HCT116 (cell line): ENCODE measurements around the gene WNT9A. TPM values are rescaled to one million over a fixed set of nuclear protein-coding genes. Genes with fewer than 3 reads are reported as not detected.
A peak's percentile ranks its signal among the peaks of the same experiment; 100 is the strongest.

Experiments used
- ATAC-seq: fragments of 200-7000 bp; cut with Tn5 transposase; 2 replicates; pipeline ENCODE4 v1.9.1; 2020; ENCODE audit warnings: mild to moderate bottlenecking, moderate library complexity
- BruUV-seq: library from RNA; stranded (reverse); fragments of 400-500 nt; replicated peaks from 2 replicates; lab custom pipeline; 2021; lab: Mats Ljungman, UMichigan
- CTCF ChIA-PET: fragments of 300-600 bp; sonication (Branson Sonifier 250); formaldehyde crosslinking; loops from one replicate; lab custom pipeline; 2021; ENCODE audit warnings: antibody characterized with exemption; lab: Charles Lee
- POLR2A ChIA-PET: fragments of 300-600, 350-600 bp; sonication (Branson Sonifier 250); formaldehyde crosslinking; loops from one replicate; lab custom pipeline; 2021; ENCODE audit warnings: antibody characterized with exemption; lab: Charles Lee
- RAD21 ChIA-PET, 2 experiments: fragments of 300-600 bp; sonication (Branson Sonifier 250); formaldehyde crosslinking; loops; one replicate each; lab custom pipeline; 2023; ENCODE audit warnings: low total read pairs in 2 of 2; ENCODE audit not compliant: uncharacterized antibody in 2 of 2, unreplicated experiment in 2 of 2, low non-redundant PET in 1 of 2; lab: Charles Lee
- DNase-seq: peaks from one replicate; pipeline ENCODE4 v3.0.0-alpha.2; 2010; ENCODE audit warnings: low read depth, low spot score
- H2AFZ ChIP-seq: fragments of 200-600 bp; shearing (Covaris generic), sonication (generic); 2 replicates; pipeline ENCODE4 v1.6.1; 2017; ENCODE audit warnings: low read depth, mixed run types, mixed read lengths, antibody characterized with exemption, low read length; ENCODE audit not compliant: poor library complexity, severe bottlenecking
- H3K27ac ChIP-seq: 2 replicates; pipeline ENCODE4 v1.5.1; 2012; ENCODE audit warnings: low read depth, low read length
- H3K27me3 ChIP-seq: fragments of 200-600 bp; sonication (generic); 2 replicates; pipeline ENCODE4 v1.6.1; 2016; ENCODE audit warnings: mixed run types, low read length, mixed read lengths; ENCODE audit not compliant: insufficient read depth
- H3K36me3 ChIP-seq, 2 experiments: fragments of 200-500 bp in 1 of 2; fragments of 200-600 bp in 1 of 2; sonication (Bioruptor generic) in 1 of 2; sonication (generic) in 1 of 2; 2 replicates each; pipeline versions ENCODE4 v1.5.1 to v1.6.1; 2014 to 2016; ENCODE audit warnings: low read length in 2 of 2, inconsistent platforms in 1 of 2, mixed read lengths in 1 of 2, mixed run types in 1 of 2; ENCODE audit not compliant: insufficient read depth in 2 of 2, control insufficient read depth in 1 of 2
- H3K4me1 ChIP-seq, 2 experiments: fragments of 200-600 bp in 1 of 2; sonication (generic) in 1 of 2; 2 replicates each; pipeline versions ENCODE4 v1.5.1 to v1.6.1; 2012 to 2017; ENCODE audit warnings: low read length in 2 of 2, inconsistent platforms in 1 of 2, mild to moderate bottlenecking in 1 of 2, mixed read lengths in 1 of 2, mixed run types in 1 of 2, moderate library complexity in 1 of 2; ENCODE audit not compliant: insufficient read depth in 2 of 2, control insufficient read depth in 1 of 2
- H3K4me2 ChIP-seq: fragments of 200-600 bp; sonication (generic); 2 replicates; pipeline ENCODE4 v1.6.1; 2017; ENCODE audit warnings: mixed run types, low read length, mixed read lengths
- H3K4me3 ChIP-seq, 2 experiments: fragments of 200-600 bp in 1 of 2; sonication (generic) in 1 of 2; replicated peaks in 1 of 2; 2 replicates each; pipeline ENCODE4 v1.5.1; 2011 to 2016; ENCODE audit warnings: low read length in 2 of 2, control low read depth in 1 of 2, low read depth in 1 of 2, mild to moderate bottlenecking in 1 of 2, mixed read lengths in 1 of 2, mixed run types in 1 of 2
- H3K79me2 ChIP-seq: fragments of 200-600 bp; sonication (generic); 2 replicates; pipeline ENCODE4 v1.6.1; 2017; ENCODE audit warnings: mild to moderate bottlenecking, mixed run types, low read length, moderate library complexity, mixed read lengths; ENCODE audit not compliant: insufficient read depth
- H3K9ac ChIP-seq: fragments of 200-600 bp; sonication (generic); 2 replicates; pipeline ENCODE4 v1.6.1; 2016; ENCODE audit warnings: low read length, mixed read lengths
- H3K9me2 ChIP-seq: fragments of 200-600 bp; sonication (generic), shearing (Covaris generic); 2 replicates; pipeline ENCODE4 v1.6.1; 2017; ENCODE audit warnings: mixed run types, mild to moderate bottlenecking, moderate library complexity; ENCODE audit not compliant: insufficient read depth
- H3K9me3 ChIP-seq, 2 experiments: fragments of 200-500 bp in 1 of 2; fragments of 200-600 bp in 1 of 2; sonication (Bioruptor generic) in 1 of 2; sonication (generic) in 1 of 2; 2 replicates each; pipeline ENCODE4 v1.6.1; 2014 to 2017; ENCODE audit warnings: low read length in 2 of 2, mixed read lengths in 2 of 2, inconsistent platforms in 1 of 2, low read depth in 1 of 2, mild to moderate bottlenecking in 1 of 2, mixed run types in 1 of 2, moderate library complexity in 1 of 2; ENCODE audit not compliant: control insufficient read depth in 1 of 2, insufficient read depth in 1 of 2
- H4K20me1 ChIP-seq: fragments of 200-600 bp; sonication (generic), shearing (Covaris generic); 2 replicates; pipeline ENCODE4 v1.6.1; 2017; ENCODE audit warnings: mixed run types, mild to moderate bottlenecking, moderate library complexity; ENCODE audit not compliant: insufficient read depth
- CEBPB ChIP-seq: IDR thresholded peaks from 2 replicates; pipeline ENCODE4 v1.6.1; 2012; ENCODE audit warnings: low read depth
- CTCF ChIP-seq, 3 experiments: fragments of 200-600 bp in 1 of 3; sonication (generic) in 1 of 3; IDR thresholded peaks in 2 of 3; conservative IDR thresholded peaks in 1 of 3; 2 replicates each; pipeline ENCODE4 v1.5.1; 2012 to 2017; ENCODE audit warnings: low read depth in 2 of 3, low read length in 2 of 3, antibody characterized with exemption in 1 of 3, borderline replicate concordance in 1 of 3, control low read depth in 1 of 3, mild to moderate bottlenecking in 1 of 3, mixed read lengths in 1 of 3, mixed run types in 1 of 3, moderate library complexity in 1 of 3; ENCODE audit not compliant: insufficient read depth in 1 of 3
- EGR1 ChIP-seq: IDR thresholded peaks from 2 replicates; pipeline ENCODE4 v1.6.1; 2012; ENCODE audit warnings: low read depth
- ELF1 ChIP-seq: IDR thresholded peaks from 2 replicates; pipeline ENCODE4 v1.6.1; 2012; ENCODE audit warnings: low read depth, borderline replicate concordance
- EZH2phosphoT487 ChIP-seq: fragments of 200-600 bp; IDR thresholded peaks from 2 replicates; pipeline ENCODE4 v1.6.1; 2018; ENCODE audit warnings: antibody characterized with exemption, borderline replicate concordance
- FOSL1 ChIP-seq: IDR thresholded peaks from 2 replicates; pipeline ENCODE4 v1.6.1; 2012; ENCODE audit warnings: low read depth
- JUND ChIP-seq: IDR thresholded peaks from 2 replicates; pipeline ENCODE4 v1.6.1; 2012
- POLR2AphosphoS5 ChIP-seq: IDR thresholded peaks from 2 replicates; pipeline ENCODE4 v1.6.1; 2011; ENCODE audit warnings: mild to moderate bottlenecking, low read depth, low read length, moderate library complexity
- RAD21 ChIP-seq: IDR thresholded peaks from 2 replicates; pipeline ENCODE4 v1.6.1; 2012; ENCODE audit warnings: low read depth, mild to moderate bottlenecking
- SRF ChIP-seq: IDR thresholded peaks from 2 replicates; pipeline ENCODE4 v1.6.1; 2012; ENCODE audit warnings: low read depth
- TCF7L2 ChIP-seq: IDR thresholded peaks from 2 replicates; pipeline ENCODE4 v1.7.0; 2011; ENCODE audit warnings: borderline replicate concordance, inconsistent platforms; ENCODE audit not compliant: insufficient read depth, insufficient read length; ENCODE audit errors: extremely low read depth
- YY1 ChIP-seq: IDR thresholded peaks from 2 replicates; pipeline ENCODE4 v1.6.1; 2011; ENCODE audit warnings: low read length, low read depth, moderate library complexity, mild to moderate bottlenecking; ENCODE audit not compliant: insufficient replicate concordance; ENCODE audit errors: extremely low read depth
- ZNF274 ChIP-seq: fragments of 200-500 bp; sonication (Bioruptor generic); IDR thresholded peaks from 2 replicates; pipeline ENCODE4 v1.6.1; 2014; ENCODE audit warnings: mild to moderate bottlenecking, low read depth, low read length, inconsistent platforms
- intact Hi-C: fragments of 100-400 bp; cut with micrococcal nuclease; formaldehyde crosslinking; loops from 2 replicates; pipeline ENCODE4 v1.10.0; 2022
- total RNA-seq: library from RNA; stranded (reverse); gene quantifications from one replicate; pipeline ENCODE4 v1.2.1, GENCODE V29; 2021; ENCODE audit not compliant: unreplicated experiment
- TF ChIP-seq, protein P1 (sequence below): IDR thresholded peaks from 2 replicates; pipeline ENCODE4 v1.6.1; 2012
- TF ChIP-seq, protein P2 (sequence below): IDR thresholded peaks from 2 replicates; pipeline ENCODE4 v1.6.1; 2012

Gene WNT9A
- total RNA-seq, 1 experiment from 2014 or later = 5.6 TPM

- no peak overlapping the region for H3K27ac ChIP-seq
- DNase-seq (no peak), ATAC-seq (peak; percentile 28; the same call in 1 of the 2 replicates)
- ChIA-PET RAD21 (interaction anchor here in 1 of 2 experiments (0.6 kb wide), 1 partner anchor 40 kb away, joined by 3 read pairs; no protein-coding TSS in a partner anchor), POLR2A (no interaction called here), CTCF (no interaction called here)
- H3K4me3 ChIP-seq = no peak overlapping the region
- H3K27me3 ChIP-seq = no peaks in the 10 kb centered on the region
- no peaks in the 10 kb centered on the region for H3K36me3 ChIP-seq
- no peaks in the 10 kb centered on the region for H3K9me3 ChIP-seq
- no peak overlapping the region for H3K9ac ChIP-seq
- H4K20me1 ChIP-seq = no peaks in the 10 kb centered on the region
- H3K4me2 ChIP-seq = 0 out of 2 replicates have a peak overlapping the region, but pooled peaks have one; percentile 3
- intact Hi-C loops = no loop called here
- H3K79me2 ChIP-seq = no peaks in the 10 kb centered on the region
- H3K9me2 ChIP-seq = no peaks in the 10 kb centered on the region
- TF ChIP-seq EZH2phosphoT487 (no peak), EGR1 (no peak)
- TF ChIP-seq, all 23 proteins: peak for 0
- H2AFZ ChIP-seq = no peak overlapping the region
- H3K4me1 ChIP-seq = peaks cover 5 to 27% of the 10 kb centered on the region in 2 experiments; a peak in 3 of 4 replicates
- BruUV-seq = no TSS peak
Measured at GRCh38 chr1:227895828-227896685, 51.7 kb downstream of the WNT9A start.

GRCh38 chr1:227894831-227895451 is 52.8 kb downstream of the WNT9A start:
- Histone ChIP-seq H3K36me3 (no peaks in the 10 kb centered on the region), H3K27ac (no peak overlapping the region), H3K4me2 (no peak overlapping the region), H3K79me2 (no peaks in the 10 kb centered on the region), H3K9me2 (no peaks in the 10 kb centered on the region), H3K4me1 (peaks cover 5 to 27% of the 10 kb centered on the region in 2 experiments; a peak in 3 of 4 replicates), H3K27me3 (no peaks in the 10 kb centered on the region), H3K9me3 (no peaks in the 10 kb centered on the region), H3K4me3 (no peak overlapping the region), H2AFZ (no peak overlapping the region), H4K20me1 (no peaks in the 10 kb centered on the region), H3K9ac (no peak overlapping the region)
- ChIA-PET RAD21 (no interaction called here), POLR2A (no interaction called here), CTCF (no interaction called here)
- DNase-seq (no peak), ATAC-seq (no peak)
- no TSS peak for BruUV-seq
- intact Hi-C loops = no loop called here
- no peak for TF ChIP-seq CEBPB
- no peak for TF ChIP-seq POLR2AphosphoS5
- no peak for TF ChIP-seq YY1
- no peak for TF ChIP-seq SRF
- TF ChIP-seq EZH2phosphoT487 = no peak
- no peak for TF ChIP-seq FOSL1
- TF ChIP-seq TCF7L2 = no peak
- TF ChIP-seq RAD21 = no peak
- no peak for TF ChIP-seq JUND
- TF ChIP-seq, protein P1, sequence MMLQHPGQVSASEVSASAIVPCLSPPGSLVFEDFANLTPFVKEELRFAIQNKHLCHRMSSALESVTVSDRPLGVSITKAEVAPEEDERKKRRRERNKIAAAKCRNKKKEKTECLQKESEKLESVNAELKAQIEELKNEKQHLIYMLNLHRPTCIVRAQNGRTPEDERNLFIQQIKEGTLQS = no peak
- TF ChIP-seq, protein P2, sequence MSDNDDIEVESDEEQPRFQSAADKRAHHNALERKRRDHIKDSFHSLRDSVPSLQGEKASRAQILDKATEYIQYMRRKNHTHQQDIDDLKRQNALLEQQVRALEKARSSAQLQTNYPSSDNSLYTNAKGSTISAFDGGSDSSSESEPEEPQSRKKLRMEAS = no peak
- no peak for TF ChIP-seq CTCF (IDR thresholded peaks at IDR 0.05 in 2 of 3, conservative IDR thresholded peaks at IDR 0.05 in 1 of 3; ENCODE audit: borderline replicate concordance in 1 of 3, insufficient read depth in 1 of 3, low read depth in 2 of 3, low read length in 2 of 3)
- no peak for TF ChIP-seq ELF1
- TF ChIP-seq ZNF274 = no peak
